ENCODE results near the gene EHBP1.

GRCh38 chr2:63052411-63053080, 347.0 kb downstream of the EHBP1 start:
- TF ChIP-seq CTCF (IDR thresholded peaks at IDR 0.05 in 4 of 5, conservative IDR thresholded peaks at IDR 0.05 in 1 of 5) (no peak), POLR2A (IDR thresholded peaks at IDR 0.05) (no peak)

All from gastrocnemius medialis (tissue), 4 donors.